Endothelial cell (in vitro differentiated cells): ENCODE results near the gene IL4. TPM values are rescaled to one million over a fixed set of nuclear protein-coding genes. Genes with fewer than 3 reads are reported as not detected.
"Not testable (repeated sequence)": the region's sequence is repeated elsewhere in the genome, so short reads cannot be mapped to it uniquely, and the experiment has no call there.

ENCODE experiments used
- DNase-seq: peaks from one replicate; pipeline ENCODE4 v3.0.0; 2021; ENCODE audit warnings: low spot score
- H3K27ac Mint-ChIP-seq: one replicate; pipeline ENCODE4 v1.8.0; 2021; ENCODE audit warnings: mixed read lengths, inconsistent platforms; ENCODE audit not compliant: unreplicated experiment
- H3K27me3 Mint-ChIP-seq: one replicate; pipeline ENCODE4 v1.8.0; 2021; ENCODE audit warnings: mild to moderate bottlenecking, moderate library complexity, mixed read lengths, inconsistent platforms; ENCODE audit not compliant: unreplicated experiment
- H3K36me3 Mint-ChIP-seq: one replicate; pipeline ENCODE4 v1.8.0; 2021; ENCODE audit warnings: mild to moderate bottlenecking, low read depth, mixed read lengths, inconsistent platforms; ENCODE audit not compliant: unreplicated experiment
- H3K4me1 Mint-ChIP-seq: one replicate; pipeline ENCODE4 v1.8.0; 2021; ENCODE audit warnings: mild to moderate bottlenecking, mixed read lengths, inconsistent platforms; ENCODE audit not compliant: unreplicated experiment
- H3K4me3 Mint-ChIP-seq: one replicate; pipeline ENCODE4 v1.8.0; 2021; ENCODE audit warnings: mild to moderate bottlenecking, mixed read lengths, inconsistent platforms; ENCODE audit not compliant: unreplicated experiment
- H3K9me3 Mint-ChIP-seq: one replicate; pipeline ENCODE4 v1.8.0; 2021; ENCODE audit warnings: mixed read lengths, inconsistent platforms; ENCODE audit not compliant: unreplicated experiment
- CTCF ChIP-seq: fragments of 200-600 bp; sonication (generic); IDR thresholded peaks from one replicate; pipeline ENCODE4 v1.5.0; 2021; ENCODE audit warnings: antibody characterized with exemption; ENCODE audit not compliant: unreplicated experiment
- total RNA-seq: library from RNA; stranded (reverse); fragmentation: NEBNext Ultra II Directional; extraction: Animal tissue kit (Norgen Biotek cat#: 25700); gene quantifications from one replicate; pipeline ENCODE4 v1.2.1, GENCODE V29; 2021; ENCODE audit not compliant: unreplicated experiment

The IL4 gene
- total RNA-seq, 1 donor from 2014 or later, result not detected

GRCh38 chr5:132688536-132689339 is 14.9 kb downstream of the IL4 start:
- peaks cover 26% of the 10 kb centered on the region for H3K4me1 Mint-ChIP-seq
- DNase-seq, result no peak
- H3K4me3 Mint-ChIP-seq, result no peak overlapping the region
- no peak overlapping the region for H3K27ac Mint-ChIP-seq
- TF ChIP-seq CTCF, result no peak
- no peaks in the 10 kb centered on the region for H3K27me3 Mint-ChIP-seq
- no peaks in the 10 kb centered on the region for H3K9me3 Mint-ChIP-seq
- H3K36me3 Mint-ChIP-seq, result peaks cover 3% of the 10 kb centered on the region

- no peak for DNase-seq
- Mint-ChIP-seq H3K4me1 (peaks cover 26% of the 10 kb centered on the region), H3K36me3 (peaks cover 3% of the 10 kb centered on the region), H3K4me3 (no peak overlapping the region), H3K27ac (no peak overlapping the region), H3K27me3 (no peaks in the 10 kb centered on the region), H3K9me3 (no peaks in the 10 kb centered on the region)
- no peak for TF ChIP-seq CTCF
Measured at GRCh38 chr5:132689513-132689912, 15.7 kb downstream of the IL4 start.

GRCh38 chr5:132690156-132690555 is 16.4 kb downstream of the IL4 start:
- Mint-ChIP-seq H3K27ac (no peak overlapping the region), H3K4me3 (no peak overlapping the region), H3K36me3 (peaks cover 3% of the 10 kb centered on the region), H3K27me3 (no peaks in the 10 kb centered on the region), H3K9me3 (no peaks in the 10 kb centered on the region), H3K4me1 (peaks cover 23% of the 10 kb centered on the region)
- TF ChIP-seq CTCF, result no peak
- DNase-seq, result no peak

- not testable (repeated sequence) for H3K9me3 Mint-ChIP-seq, H3K36me3 Mint-ChIP-seq, H3K27me3 Mint-ChIP-seq, H3K4me3 Mint-ChIP-seq, DNase-seq, H3K27ac Mint-ChIP-seq
- H3K4me1 Mint-ChIP-seq, result peaks cover 18% of the 10 kb centered on the region
Measured at GRCh38 chr5:132691755-132692631, 18.2 kb downstream of the IL4 start.

GRCh38 chr5:132692632-132692967 is 18.8 kb downstream of the IL4 start:
- no peak overlapping the region for H3K27ac Mint-ChIP-seq
- TF ChIP-seq CTCF, result no peak

More at GRCh38 chr5:132692632-132692967, 18.8 kb downstream of the IL4 start:
- H3K4me1 Mint-ChIP-seq, result peaks cover 18% of the 10 kb centered on the region
- H3K36me3 Mint-ChIP-seq, result peaks cover 3% of the 10 kb centered on the region
- H3K27me3 Mint-ChIP-seq, result no peaks in the 10 kb centered on the region
- no peak overlapping the region for H3K4me3 Mint-ChIP-seq
- no peaks in the 10 kb centered on the region for H3K9me3 Mint-ChIP-seq
- no peak for DNase-seq
